Measurements from ENCODE around the gene ELF5.
A peak's percentile ranks its signal among the peaks of the same experiment; 100 is the strongest.

Gene ELF5

DNA sequence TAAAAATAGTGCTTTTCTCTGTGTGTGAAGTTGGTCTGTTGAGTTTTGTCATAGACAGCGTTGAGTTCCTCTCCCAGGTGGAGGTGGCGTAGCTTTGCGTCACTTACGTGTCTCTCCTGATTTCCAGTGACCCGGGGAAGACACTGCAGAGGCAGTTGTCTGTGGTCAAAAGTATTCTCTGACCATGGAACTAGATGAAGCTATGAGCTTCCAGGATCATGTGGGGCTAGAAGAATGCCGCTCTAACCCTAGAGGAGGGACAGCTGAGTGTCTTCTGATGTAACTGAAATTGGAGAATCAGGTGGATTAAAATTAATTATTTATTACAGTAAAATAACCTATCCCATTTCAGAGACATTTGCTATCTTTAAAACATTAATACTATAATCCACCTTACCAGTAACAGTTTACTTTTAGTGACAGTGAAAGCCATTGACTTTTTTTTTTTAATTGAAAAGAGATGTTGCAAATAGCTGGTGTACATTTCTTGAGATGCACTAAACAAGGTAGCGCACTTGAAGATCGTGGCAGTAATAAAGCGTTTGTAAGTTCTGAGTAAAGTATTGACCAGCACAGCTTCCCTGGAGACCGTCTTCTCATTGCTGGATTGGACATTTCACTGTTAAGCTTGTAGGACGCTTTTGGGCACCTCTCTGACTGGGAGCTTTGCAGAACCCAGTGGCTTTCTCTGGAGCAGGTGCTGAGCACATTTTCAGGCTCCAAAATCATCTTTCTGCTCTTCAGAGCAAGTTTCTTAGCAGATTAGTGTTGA, 65.2 kb downstream of the ELF5 start:
- no peak for DNase-seq

DNA sequence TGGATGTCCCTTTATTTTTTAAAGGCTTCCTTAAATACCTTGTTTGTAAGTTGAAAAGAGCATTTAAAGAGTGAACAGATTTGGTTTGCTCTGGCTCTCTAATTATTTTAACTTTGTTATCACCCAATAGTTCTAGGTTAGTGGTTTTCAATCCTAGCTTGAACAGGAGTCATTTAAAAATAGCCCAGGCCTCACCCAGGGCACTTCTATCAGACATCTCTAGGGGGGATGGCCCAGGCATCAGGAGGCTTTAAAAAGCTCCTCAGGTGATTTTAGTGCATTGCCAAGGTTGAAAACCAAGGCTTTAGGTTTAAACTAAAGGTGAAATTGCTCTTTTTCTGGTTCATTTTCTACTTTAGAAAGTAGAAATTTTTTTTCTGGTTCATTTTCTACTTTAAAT, 66.5 kb downstream of the ELF5 start:
- DNase-seq, result no peak

DNA sequence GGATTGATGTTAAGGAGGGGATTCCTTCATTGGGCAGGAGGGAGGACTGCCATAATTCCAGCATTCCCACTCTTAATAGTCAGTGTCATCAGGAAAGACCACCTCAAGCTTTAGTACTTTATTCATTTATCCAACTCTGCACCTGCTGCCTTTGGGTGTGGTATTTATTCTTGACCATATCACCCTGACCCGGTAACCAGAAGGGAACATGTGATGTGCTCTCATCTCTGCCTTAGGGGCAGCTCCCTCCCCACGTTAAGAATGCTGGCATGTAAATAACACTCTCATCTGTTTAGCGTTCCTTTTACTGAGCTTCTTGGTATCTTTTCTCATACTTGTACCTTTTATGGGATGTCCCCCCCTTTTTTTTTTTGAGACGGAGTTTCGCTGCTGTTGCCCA, 67.2 kb downstream of the ELF5 start:
- DNase-seq, result no peak

DNA sequence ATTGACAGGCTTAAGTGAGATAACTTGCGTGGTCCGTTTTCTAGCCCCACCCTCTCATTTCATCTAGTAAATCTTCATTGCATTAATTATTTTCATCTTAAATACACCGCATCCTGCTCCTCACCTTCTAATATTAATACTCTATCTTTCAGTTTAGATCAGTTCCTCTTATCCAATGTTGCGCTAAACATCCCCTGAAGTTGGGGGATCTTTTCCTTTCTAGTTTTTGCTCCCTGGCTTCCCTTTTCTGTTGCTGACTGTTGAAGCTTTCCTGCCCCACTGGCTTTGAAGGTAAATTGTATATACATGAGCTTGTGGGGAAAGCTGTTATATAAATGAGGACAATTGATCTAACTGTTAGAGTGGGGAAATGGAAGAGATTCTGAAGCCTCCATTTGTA, 67.6 kb downstream of the ELF5 start:
- no peak for DNase-seq

GRCh38 chr11:34444428-34444827, 69.2 kb downstream of the ELF5 start:
- no peak for DNase-seq

- no peak for DNase-seq
Observed at GRCh38 chr11:34443136-34443535, 70.5 kb downstream of the ELF5 start.

DNA sequence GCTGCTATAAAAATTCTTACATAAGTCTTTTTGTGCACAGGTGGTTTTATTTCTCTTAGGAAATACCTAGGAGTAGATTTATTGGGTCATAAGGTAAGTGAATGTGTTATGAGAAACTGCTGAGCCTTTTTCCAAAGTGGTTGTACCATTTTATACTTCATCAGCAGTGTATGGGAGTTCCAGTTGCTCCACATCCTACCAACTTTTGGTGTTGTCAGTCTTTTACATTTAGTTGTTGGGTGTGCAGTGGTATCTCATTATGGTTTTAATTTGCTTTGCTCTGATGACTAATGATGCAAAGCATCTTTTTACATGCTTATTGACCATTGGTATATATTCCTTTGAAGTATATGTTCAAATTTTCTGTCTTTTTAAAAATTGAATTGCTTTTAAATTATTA, 71.8 kb downstream of the ELF5 start:
- no peak for DNase-seq

GRCh38 chr11:34439610-34440198, 73.9 kb downstream of the ELF5 start:
- peak in 1 of 5 experiments; percentile 8 for DNase-seq

GRCh38 chr11:34438529-34439507, 74.8 kb downstream of the ELF5 start, which contains the start of gene CAT:
Gene CAT (plus strand): TSS chr11:34438934. CDS start chr11:34439014, 80 bp downstream.
- DNase-seq, result peak; percentile 88 to 98 (median 95)

DNA sequence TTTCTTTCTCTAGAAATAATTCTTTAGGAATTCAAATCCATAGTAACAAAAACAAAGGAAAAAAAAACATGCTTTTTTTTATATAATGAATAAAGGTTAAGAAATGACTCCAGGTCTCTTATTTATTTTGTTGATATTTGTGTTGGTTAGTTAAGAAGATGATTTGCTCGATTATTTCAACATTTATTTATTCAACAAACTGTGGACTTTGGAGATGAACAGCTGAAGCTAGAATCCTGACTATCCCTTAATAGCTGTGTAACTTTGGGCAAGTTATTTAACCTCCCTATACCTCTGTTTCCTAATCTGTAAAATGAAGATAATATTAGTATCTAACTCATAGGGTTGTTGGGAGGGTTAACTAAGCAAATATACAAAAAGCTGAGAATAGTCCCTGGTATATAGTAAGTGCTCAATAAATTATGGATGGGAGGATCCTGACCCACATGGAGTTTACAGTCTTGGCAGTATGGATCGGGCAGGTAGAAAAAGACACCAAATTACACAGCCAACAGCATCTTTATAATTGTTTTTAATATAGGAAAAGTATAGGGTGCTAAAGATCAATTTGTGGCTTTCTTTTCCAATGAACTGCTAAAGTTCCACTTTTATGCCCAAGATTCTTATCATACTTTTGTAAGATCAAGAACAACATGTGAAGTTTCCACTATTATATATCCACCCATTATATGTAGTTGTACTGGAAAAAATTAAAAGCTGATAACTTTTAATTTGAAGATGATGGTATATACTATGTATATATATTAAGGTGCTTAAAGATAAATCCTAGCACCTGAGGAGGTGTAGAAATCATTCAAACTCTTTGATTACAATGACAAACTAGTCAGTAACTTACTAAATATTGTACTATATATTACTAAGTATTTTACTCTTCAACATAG, 76.1 kb downstream of the ELF5 start:
- no peak for DNase-seq

- no peak for DNase-seq
Observed at GRCh38 chr11:34433899-34434298, 79.7 kb downstream of the ELF5 start.

- no peak for DNase-seq
Observed at GRCh38 chr11:34432822-34433221, 80.8 kb downstream of the ELF5 start.

DNA sequence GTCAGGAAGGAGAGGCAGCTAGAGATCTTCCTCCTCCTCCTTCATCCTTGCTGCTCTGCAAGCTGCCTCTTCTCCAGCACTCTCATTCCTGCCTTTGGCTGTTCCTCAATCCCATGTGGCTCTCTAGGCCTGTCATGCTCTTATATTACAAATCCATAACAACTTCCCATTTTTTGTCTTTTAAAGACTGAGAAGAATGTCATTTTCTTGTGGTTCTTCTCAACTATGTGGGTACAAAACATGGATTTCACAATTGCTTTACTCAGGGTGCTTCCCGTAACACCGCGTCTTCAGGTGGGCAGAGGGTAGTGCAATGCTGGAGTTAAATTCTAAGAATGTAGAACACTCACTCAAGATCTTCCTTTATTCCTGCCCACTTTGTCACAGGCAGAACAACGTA, 81.6 kb downstream of the ELF5 start:
- no peak for DNase-seq

Data from T-helper 2 cell (primary cell).